Measurements from ENCODE around the gene CADPS.
A peak's percentile ranks its signal among the peaks of the same experiment; 100 is the strongest.

The CADPS gene

GRCh38 chr3:62805580-62806277 lies 69.5 kb downstream of the CADPS start:
- DNase-seq = no peak

- DNase-seq = no peak
Measured at GRCh38 chr3:62805106-62805505, 70.1 kb downstream of the CADPS start.

GRCh38 chr3:62803276-62803675 lies 71.9 kb downstream of the CADPS start:
- DNase-seq = no peak

- DNase-seq = no peak
Measured at GRCh38 chr3:62798000-62798399, 77.2 kb downstream of the CADPS start.

GRCh38 chr3:62797132-62797531 lies 78.1 kb downstream of the CADPS start:
- no peak for DNase-seq

GRCh38 chr3:62795978-62796657 lies 79.1 kb downstream of the CADPS start:
- DNase-seq = no peak

- no peak for DNase-seq
Measured at GRCh38 chr3:62793946-62794345, 81.3 kb downstream of the CADPS start.

- DNase-seq = no peak
Measured at GRCh38 chr3:62785384-62785783, 89.8 kb downstream of the CADPS start.

- no peak for DNase-seq
Measured at GRCh38 chr3:62781121-62781520, 94.1 kb downstream of the CADPS start.

- DNase-seq = no peak
Measured at GRCh38 chr3:62777674-62778073, 97.5 kb downstream of the CADPS start.

GRCh38 chr3:62777130-62777529 lies 98.1 kb downstream of the CADPS start:
- DNase-seq = no peak

- DNase-seq = no peak
Measured at GRCh38 chr3:62774221-62774620, 101.0 kb downstream of the CADPS start.

GRCh38 chr3:62771331-62772072 lies 103.7 kb downstream of the CADPS start:
- no peak for DNase-seq

- no peak for DNase-seq
Measured at GRCh38 chr3:62768896-62769295, 106.3 kb downstream of the CADPS start.

GRCh38 chr3:62761711-62762110 lies 113.5 kb downstream of the CADPS start:
- DNase-seq = no peak

- no peak for DNase-seq
Measured at GRCh38 chr3:62761311-62761710, 113.9 kb downstream of the CADPS start.

GRCh38 chr3:62758296-62759066 lies 116.7 kb downstream of the CADPS start:
- DNase-seq = no peak

- no peak for DNase-seq
Measured at GRCh38 chr3:62757045-62757444, 118.2 kb downstream of the CADPS start.

- peak; percentile 76 for DNase-seq
Measured at GRCh38 chr3:62755285-62755684, 119.9 kb downstream of the CADPS start.

- no peak for DNase-seq
Measured at GRCh38 chr3:62749657-62750056, 125.6 kb downstream of the CADPS start.

GRCh38 chr3:62749130-62749529 lies 126.1 kb downstream of the CADPS start:
- no peak for DNase-seq

- DNase-seq = no peak
Measured at GRCh38 chr3:62737449-62737848, 137.8 kb downstream of the CADPS start.

- no peak for DNase-seq
Measured at GRCh38 chr3:62735510-62735909, 139.7 kb downstream of the CADPS start.

All from NCI-H1092 treated with DMSO at 0.1 percent for 48 hours (cell line).